Activated T-cell treated with anti-CD3 and anti-CD28 coated beads, Interleukin-2, amount 50 U/mL, for 72 hours (primary cell): ENCODE measurements around the gene MLANA. TPM values are rescaled to one million over a fixed set of nuclear protein-coding genes. Genes with fewer than 3 reads are reported as not detected.
"Not testable (repeated sequence)": the region's sequence is repeated elsewhere in the genome, so short reads cannot be mapped to it uniquely, and the experiment has no call there.

Experiments
- ATAC-seq, 2 donors: fragments of 150-1000 bp; cut with Tn5 transposase; replicated peaks in 1 of 2; 2 replicates each; pipeline ENCODE4 v1.10.0; 2021; ENCODE audit warnings: moderate library complexity in 2 of 2, mild to moderate bottlenecking in 1 of 2
- DNase-seq, 2 donors: peaks; one replicate each; pipeline ENCODE4 v3.0.0; 2021 to 2022; ENCODE audit warnings: mixed read lengths in 1 of 2
- H3K27ac Mint-ChIP-seq: one replicate; pipeline ENCODE4 v1.8.0; 2022; ENCODE audit warnings: mild to moderate bottlenecking, moderate library complexity, mixed read lengths
- H3K27me3 Mint-ChIP-seq: one replicate; pipeline ENCODE4 v1.8.0; 2022; ENCODE audit warnings: low read depth, mixed read lengths
- H3K36me3 Mint-ChIP-seq, 2 donors: one replicate each; pipeline ENCODE4 v1.8.0; 2022; ENCODE audit warnings: mixed read lengths in 2 of 2, mild to moderate bottlenecking in 1 of 2; ENCODE audit not compliant: insufficient read depth in 2 of 2
- H3K4me1 Mint-ChIP-seq: one replicate; pipeline ENCODE4 v1.8.0; 2022; ENCODE audit warnings: low read depth, mixed read lengths
- H3K4me3 Mint-ChIP-seq, 2 donors: one replicate each; pipeline ENCODE4 v1.8.0; 2022; ENCODE audit warnings: mild to moderate bottlenecking in 2 of 2, mixed read lengths in 2 of 2, moderate library complexity in 2 of 2
- H3K9me3 Mint-ChIP-seq, 2 donors: one replicate each; pipeline ENCODE4 v1.8.0; 2022; ENCODE audit warnings: mixed read lengths in 2 of 2
- total RNA-seq, 2 donors: library from RNA; stranded (reverse); gene quantifications; one replicate each; pipeline ENCODE4 v1.2.3, GENCODE V29; 2022

The MLANA gene
- total RNA-seq, 2 donors from 2014 or later, result not detected

GRCh38 chr9:5873439-5873838 is 17.2 kb upstream of the MLANA start:
- no peak overlapping the region for H3K4me3 Mint-ChIP-seq
- H3K27ac Mint-ChIP-seq, result no peak overlapping the region
- no peak for ATAC-seq
- H3K27me3 Mint-ChIP-seq, result no peaks in the 10 kb centered on the region
- peaks cover 11% of the 10 kb centered on the region for H3K4me1 Mint-ChIP-seq
- no peaks in the 10 kb centered on the region for H3K36me3 Mint-ChIP-seq
- peaks cover 0 to 3% of the 10 kb centered on the region in 2 donors for H3K9me3 Mint-ChIP-seq
- no peak for DNase-seq

GRCh38 chr9:5874048-5874447 is 16.6 kb upstream of the MLANA start:
- H3K9me3 Mint-ChIP-seq, result peaks cover 0 to 3% of the 10 kb centered on the region in 2 donors
- H3K27me3 Mint-ChIP-seq, result no peaks in the 10 kb centered on the region
- H3K27ac Mint-ChIP-seq, result no peak overlapping the region

GRCh38 chr9:5876026-5876425 is 14.7 kb upstream of the MLANA start:
- no peak overlapping the region for H3K27ac Mint-ChIP-seq
- H3K4me3 Mint-ChIP-seq, result no peak overlapping the region
- ATAC-seq (no peak), DNase-seq (no peak)
- H3K27me3 Mint-ChIP-seq, result no peaks in the 10 kb centered on the region
- peaks cover 0 to 3% of the 10 kb centered on the region in 2 donors for H3K9me3 Mint-ChIP-seq
- peaks cover 15% of the 10 kb centered on the region for H3K4me1 Mint-ChIP-seq
- no peaks in the 10 kb centered on the region for H3K36me3 Mint-ChIP-seq

More at GRCh38 chr9:5874048-5874447, 16.6 kb upstream of the MLANA start:
- no peaks in the 10 kb centered on the region for H3K36me3 Mint-ChIP-seq
- ATAC-seq (no peak), DNase-seq (no peak)
- H3K4me1 Mint-ChIP-seq, result peaks cover 13% of the 10 kb centered on the region
- no peak overlapping the region for H3K4me3 Mint-ChIP-seq

- ATAC-seq (no peak), DNase-seq (no peak)
- Mint-ChIP-seq H3K27me3 (no peaks in the 10 kb centered on the region), H3K9me3 (peaks cover 0 to 3% of the 10 kb centered on the region in 2 donors), H3K27ac (no peak overlapping the region), H3K36me3 (no peaks in the 10 kb centered on the region), H3K4me3 (no peak overlapping the region), H3K4me1 (peaks cover 15% of the 10 kb centered on the region)
Measured at GRCh38 chr9:5876711-5877110, 14.0 kb upstream of the MLANA start.

GRCh38 chr9:5879419-5880181 is 11.1 kb upstream of the MLANA start:
- no peak overlapping the region for H3K27ac Mint-ChIP-seq
- peak; percentile 62 to 78 for ATAC-seq

GRCh38 chr9:5882244-5883012 is 8.3 kb upstream of the MLANA start:
- DNase-seq, H3K4me3 Mint-ChIP-seq, ATAC-seq, H3K27me3 Mint-ChIP-seq, H3K27ac Mint-ChIP-seq, H3K36me3 Mint-ChIP-seq, H3K9me3 Mint-ChIP-seq: not testable (repeated sequence)
- H3K4me1 Mint-ChIP-seq, result peaks cover 12% of the 10 kb centered on the region

More at GRCh38 chr9:5879419-5880181, 11.1 kb upstream of the MLANA start:
- Mint-ChIP-seq H3K27me3 (no peaks in the 10 kb centered on the region), H3K36me3 (no peaks in the 10 kb centered on the region), H3K4me1 (peaks cover 10% of the 10 kb centered on the region), H3K4me3 (no peak overlapping the region), H3K9me3 (peaks cover 0 to 3% of the 10 kb centered on the region in 2 donors)
- DNase-seq, result no peak

- no peak for DNase-seq
- H3K36me3 Mint-ChIP-seq, result no peaks in the 10 kb centered on the region
- H3K4me1 Mint-ChIP-seq, result peaks cover 9% of the 10 kb centered on the region
- no peak overlapping the region for H3K27ac Mint-ChIP-seq
- no peaks in the 10 kb centered on the region for H3K27me3 Mint-ChIP-seq
- no peaks in the 10 kb centered on the region for H3K9me3 Mint-ChIP-seq
- H3K4me3 Mint-ChIP-seq, result no peak overlapping the region
- ATAC-seq, result no peak
Measured at GRCh38 chr9:5884191-5884590, 6.5 kb upstream of the MLANA start.

- Mint-ChIP-seq H3K27me3 (no peaks in the 10 kb centered on the region), H3K9me3 (no peaks in the 10 kb centered on the region), H3K27ac (no peak overlapping the region), H3K4me3 (no peak overlapping the region), H3K4me1 (peaks cover 8% of the 10 kb centered on the region), H3K36me3 (no peaks in the 10 kb centered on the region)
- DNase-seq (peak; percentile 85 to 88), ATAC-seq (peak; percentile 98 to 99)
Measured at GRCh38 chr9:5886114-5886939, 4.4 kb upstream of the MLANA start.

GRCh38 chr9:5892456-5893133 is 1.9 kb downstream of the MLANA start:
- peaks cover 9% of the 10 kb centered on the region for H3K4me1 Mint-ChIP-seq
- no peaks in the 10 kb centered on the region for H3K9me3 Mint-ChIP-seq
- no peak for ATAC-seq
- DNase-seq, result no peak
- no peaks in the 10 kb centered on the region for H3K36me3 Mint-ChIP-seq
- H3K27ac Mint-ChIP-seq, result no peak overlapping the region
- no peaks in the 10 kb centered on the region for H3K27me3 Mint-ChIP-seq
- no peak overlapping the region for H3K4me3 Mint-ChIP-seq

GRCh38 chr9:5893134-5893505 is 2.4 kb downstream of the MLANA start:
- Mint-ChIP-seq H3K27me3 (no peaks in the 10 kb centered on the region), H3K4me1 (peaks cover 9% of the 10 kb centered on the region), H3K4me3 (no peak overlapping the region), H3K9me3 (no peaks in the 10 kb centered on the region), H3K36me3 (no peaks in the 10 kb centered on the region), H3K27ac (no peak overlapping the region)
- DNase-seq (no peak), ATAC-seq (no peak)

- ATAC-seq (no peak), DNase-seq (no peak)
- Mint-ChIP-seq H3K9me3 (no peaks in the 10 kb centered on the region), H3K27me3 (no peaks in the 10 kb centered on the region), H3K4me3 (no peak overlapping the region), H3K4me1 (peaks cover 9% of the 10 kb centered on the region), H3K27ac (no peak overlapping the region), H3K36me3 (no peaks in the 10 kb centered on the region)
Measured at GRCh38 chr9:5893591-5894236, 3.0 kb downstream of the MLANA start.

GRCh38 chr9:5894237-5894959 is 3.7 kb downstream of the MLANA start:
- no peak overlapping the region for H3K4me3 Mint-ChIP-seq
- H3K27me3 Mint-ChIP-seq, result no peaks in the 10 kb centered on the region
- ATAC-seq, result no peak
- H3K9me3 Mint-ChIP-seq, result no peaks in the 10 kb centered on the region
- H3K36me3 Mint-ChIP-seq, result no peaks in the 10 kb centered on the region
- no peak overlapping the region for H3K27ac Mint-ChIP-seq
- peaks cover 15% of the 10 kb centered on the region for H3K4me1 Mint-ChIP-seq
- no peak for DNase-seq
